T-helper 2 cell treated with Interferon-gamma antibody and Interleukin-4, amounts not matched to agents 5 μg/mL and 100 μg/mL, for 36 hours (primary cell): ENCODE measurements around the gene CITED4.
"Not testable (repeated sequence)": the region's sequence is repeated elsewhere in the genome, so short reads cannot be mapped to it uniquely, and the experiment has no call there.

Source experiments
- DNase-seq: peaks from one replicate; pipeline ENCODE4 v3.0.0; 2021; ENCODE audit warnings: low spot score
- H3K27ac Mint-ChIP-seq: one replicate; pipeline ENCODE4 v1.8.0; 2021; ENCODE audit warnings: mild to moderate bottlenecking, mixed read lengths
- H3K27me3 Mint-ChIP-seq: one replicate; pipeline ENCODE4 v1.8.0; 2021; ENCODE audit warnings: low read depth, mixed read lengths
- H3K36me3 Mint-ChIP-seq: one replicate; pipeline ENCODE4 v1.8.0; 2021; ENCODE audit warnings: low read depth, mixed read lengths
- H3K4me1 Mint-ChIP-seq: one replicate; pipeline ENCODE4 v1.8.0; 2021; ENCODE audit warnings: low read depth, mixed read lengths
- H3K4me3 Mint-ChIP-seq: one replicate; pipeline ENCODE4 v1.8.0; 2022; ENCODE audit warnings: mild to moderate bottlenecking, moderate library complexity, mixed read lengths
- H3K9me3 Mint-ChIP-seq: one replicate; pipeline ENCODE4 v1.8.0; 2021; ENCODE audit warnings: mixed read lengths

The CITED4 gene

DNA sequence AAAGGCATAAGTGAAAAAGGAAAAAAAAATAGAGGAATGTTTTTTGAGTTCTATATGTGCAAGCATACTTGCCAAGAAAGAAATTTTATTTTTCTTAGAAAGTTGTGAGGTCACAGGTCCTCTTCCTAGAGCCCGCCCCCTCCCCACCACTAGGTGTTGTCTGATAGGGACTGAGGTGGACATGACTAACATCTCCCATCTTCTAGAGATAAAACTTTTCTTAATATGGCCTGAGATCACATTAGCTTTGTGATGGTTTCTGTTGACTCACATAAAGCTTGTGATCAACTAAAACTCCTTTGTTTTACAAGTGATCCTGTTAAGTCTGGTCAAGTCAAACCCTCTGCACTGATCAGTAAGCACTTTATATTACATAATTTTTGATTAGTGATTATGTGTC, 33.4 kb upstream of the CITED4 start:
- peaks cover 2% of the 10 kb centered on the region for H3K27me3 Mint-ChIP-seq
- H3K4me1 Mint-ChIP-seq: no peaks in the 10 kb centered on the region
- H3K27ac Mint-ChIP-seq: no peak overlapping the region
- DNase-seq: peak; percentile 14
- peaks cover 25% of the 10 kb centered on the region for H3K9me3 Mint-ChIP-seq
- H3K4me3 Mint-ChIP-seq: no peak overlapping the region
- peaks cover 2% of the 10 kb centered on the region for H3K36me3 Mint-ChIP-seq

- not testable (repeated sequence) for H3K4me3 Mint-ChIP-seq, H3K27me3 Mint-ChIP-seq, H3K4me1 Mint-ChIP-seq, H3K27ac Mint-ChIP-seq, H3K36me3 Mint-ChIP-seq, DNase-seq
- peaks cover 25% of the 10 kb centered on the region for H3K9me3 Mint-ChIP-seq
Observed at GRCh38 chr1:40894858-40895257, 32.7 kb upstream of the CITED4 start.

DNA sequence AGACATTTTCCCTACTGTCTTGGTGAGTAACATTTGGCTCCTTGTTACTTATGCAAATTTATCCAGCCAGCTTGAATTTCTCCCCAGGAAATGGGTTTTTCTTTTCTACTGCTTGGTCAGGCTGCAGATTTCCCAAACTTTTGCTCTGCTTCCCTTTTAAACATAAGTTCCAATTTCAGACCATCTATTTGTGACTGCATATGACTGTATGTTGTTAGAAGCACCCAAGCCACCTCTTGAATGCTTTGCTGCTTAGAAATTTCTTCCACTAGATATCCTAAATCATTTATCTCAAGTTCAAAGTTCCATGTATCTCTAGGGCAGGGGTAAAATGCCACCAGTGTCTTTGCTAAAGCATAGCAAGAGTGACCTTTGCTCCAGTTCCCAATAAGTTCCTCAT, 32.3 kb upstream of the CITED4 start:
- H3K36me3 Mint-ChIP-seq: peaks cover 2% of the 10 kb centered on the region
- peaks cover 2% of the 10 kb centered on the region for H3K27me3 Mint-ChIP-seq
- peaks cover 25% of the 10 kb centered on the region for H3K9me3 Mint-ChIP-seq
- H3K4me3 Mint-ChIP-seq: no peak overlapping the region
- H3K27ac Mint-ChIP-seq: no peak overlapping the region
- H3K4me1 Mint-ChIP-seq: no peaks in the 10 kb centered on the region
- DNase-seq: no peak

DNA sequence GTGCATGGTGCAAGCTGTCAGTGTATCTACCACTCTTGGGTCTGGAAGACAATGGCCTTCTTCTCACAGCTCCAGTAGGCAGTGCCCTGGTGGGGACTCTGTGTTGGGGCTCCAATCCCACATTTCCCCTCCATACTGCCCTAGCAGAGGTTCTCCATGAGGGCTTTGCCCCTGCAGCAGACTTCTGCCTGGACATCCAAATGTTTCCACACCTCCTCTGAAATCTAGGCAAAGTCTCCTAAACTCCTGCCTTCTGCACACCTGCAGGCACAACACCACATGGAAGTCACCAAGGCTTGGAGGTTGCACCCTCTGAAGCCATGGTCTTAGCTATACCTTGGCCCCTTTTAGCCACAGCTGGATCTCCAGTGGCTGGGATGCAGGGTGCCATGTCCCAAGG, 31.8 kb upstream of the CITED4 start:
- H3K9me3 Mint-ChIP-seq: peaks cover 25% of the 10 kb centered on the region
- H3K4me3 Mint-ChIP-seq: no peak overlapping the region
- peaks cover 2% of the 10 kb centered on the region for H3K36me3 Mint-ChIP-seq
- H3K4me1 Mint-ChIP-seq: no peaks in the 10 kb centered on the region
- peaks cover 6% of the 10 kb centered on the region for H3K27me3 Mint-ChIP-seq
- H3K27ac Mint-ChIP-seq: no peak overlapping the region
- no peak for DNase-seq

DNA sequence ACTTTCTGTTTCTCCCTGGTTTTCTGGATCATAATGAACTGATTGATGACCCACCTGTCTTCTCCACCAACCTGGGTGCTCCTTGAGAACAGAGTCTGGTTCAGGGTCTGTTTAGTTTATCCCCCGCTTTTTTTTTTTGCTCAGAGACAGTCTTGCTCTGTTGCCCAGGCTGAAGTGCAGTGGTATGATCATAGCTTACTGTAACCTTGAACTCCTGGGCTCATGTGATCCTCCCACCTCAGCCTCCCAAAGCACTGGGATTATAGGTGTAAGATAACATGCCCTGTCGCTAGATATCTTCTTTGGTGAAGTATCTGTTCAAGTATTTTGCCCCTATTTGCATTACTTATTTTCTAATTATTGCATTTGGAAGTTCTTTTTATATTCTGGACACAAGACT, 30.2 kb upstream of the CITED4 start:
- Mint-ChIP-seq H3K27me3 (peaks cover 17% of the 10 kb centered on the region), H3K4me3 (no peak overlapping the region), H3K36me3 (peaks cover 2% of the 10 kb centered on the region), H3K9me3 (peaks cover 25% of the 10 kb centered on the region), H3K27ac (no peak overlapping the region), H3K4me1 (no peaks in the 10 kb centered on the region)
- DNase-seq: no peak

DNA sequence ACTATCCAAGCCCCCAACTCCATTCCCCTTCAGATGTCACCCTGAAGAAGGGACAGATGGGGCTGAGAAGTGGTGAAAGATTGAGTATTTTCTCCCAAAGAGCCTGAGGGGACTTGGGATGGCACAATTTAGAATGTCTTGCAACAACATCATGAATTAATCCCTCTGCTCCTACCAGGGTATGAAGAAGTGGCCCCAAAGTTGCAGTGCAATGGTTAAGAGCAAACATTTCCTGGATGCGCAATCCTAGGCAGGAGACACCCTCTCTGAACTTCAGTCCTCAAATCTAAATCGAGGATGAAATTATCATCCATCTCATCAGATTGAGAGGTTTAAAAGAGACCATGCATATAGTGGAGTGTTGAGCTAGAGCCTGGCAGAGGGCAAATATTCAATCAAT, 28.6 kb upstream of the CITED4 start:
- no peak for DNase-seq
- H3K36me3 Mint-ChIP-seq: peaks cover 2% of the 10 kb centered on the region
- peaks cover 25% of the 10 kb centered on the region for H3K9me3 Mint-ChIP-seq
- no peak overlapping the region for H3K27ac Mint-ChIP-seq
- no peaks in the 10 kb centered on the region for H3K4me1 Mint-ChIP-seq
- no peak overlapping the region for H3K4me3 Mint-ChIP-seq
- H3K27me3 Mint-ChIP-seq: peaks cover 31% of the 10 kb centered on the region

- peaks cover 4% of the 10 kb centered on the region for H3K4me1 Mint-ChIP-seq
- H3K27me3 Mint-ChIP-seq: peaks cover 53% of the 10 kb centered on the region
- H3K9me3 Mint-ChIP-seq: no peaks in the 10 kb centered on the region
- no peak for DNase-seq
- H3K4me3 Mint-ChIP-seq: no peak overlapping the region
- no peaks in the 10 kb centered on the region for H3K36me3 Mint-ChIP-seq
- H3K27ac Mint-ChIP-seq: no peak overlapping the region
Observed at GRCh38 chr1:40887652-40888051, 25.5 kb upstream of the CITED4 start.

GRCh38 chr1:40887012-40887378, 24.8 kb upstream of the CITED4 start:
- no peaks in the 10 kb centered on the region for H3K36me3 Mint-ChIP-seq
- H3K4me1 Mint-ChIP-seq: peaks cover 4% of the 10 kb centered on the region
- no peak overlapping the region for H3K4me3 Mint-ChIP-seq
- peaks cover 59% of the 10 kb centered on the region for H3K27me3 Mint-ChIP-seq
- no peak overlapping the region for H3K27ac Mint-ChIP-seq
- DNase-seq: no peak
- no peaks in the 10 kb centered on the region for H3K9me3 Mint-ChIP-seq

- DNase-seq: no peak
- peaks cover 58% of the 10 kb centered on the region for H3K27me3 Mint-ChIP-seq
- no peak overlapping the region for H3K4me3 Mint-ChIP-seq
- no peaks in the 10 kb centered on the region for H3K9me3 Mint-ChIP-seq
- H3K4me1 Mint-ChIP-seq: peaks cover 4% of the 10 kb centered on the region
- no peak overlapping the region for H3K27ac Mint-ChIP-seq
- no peaks in the 10 kb centered on the region for H3K36me3 Mint-ChIP-seq
Observed at GRCh38 chr1:40886318-40887011, 24.3 kb upstream of the CITED4 start.

DNA sequence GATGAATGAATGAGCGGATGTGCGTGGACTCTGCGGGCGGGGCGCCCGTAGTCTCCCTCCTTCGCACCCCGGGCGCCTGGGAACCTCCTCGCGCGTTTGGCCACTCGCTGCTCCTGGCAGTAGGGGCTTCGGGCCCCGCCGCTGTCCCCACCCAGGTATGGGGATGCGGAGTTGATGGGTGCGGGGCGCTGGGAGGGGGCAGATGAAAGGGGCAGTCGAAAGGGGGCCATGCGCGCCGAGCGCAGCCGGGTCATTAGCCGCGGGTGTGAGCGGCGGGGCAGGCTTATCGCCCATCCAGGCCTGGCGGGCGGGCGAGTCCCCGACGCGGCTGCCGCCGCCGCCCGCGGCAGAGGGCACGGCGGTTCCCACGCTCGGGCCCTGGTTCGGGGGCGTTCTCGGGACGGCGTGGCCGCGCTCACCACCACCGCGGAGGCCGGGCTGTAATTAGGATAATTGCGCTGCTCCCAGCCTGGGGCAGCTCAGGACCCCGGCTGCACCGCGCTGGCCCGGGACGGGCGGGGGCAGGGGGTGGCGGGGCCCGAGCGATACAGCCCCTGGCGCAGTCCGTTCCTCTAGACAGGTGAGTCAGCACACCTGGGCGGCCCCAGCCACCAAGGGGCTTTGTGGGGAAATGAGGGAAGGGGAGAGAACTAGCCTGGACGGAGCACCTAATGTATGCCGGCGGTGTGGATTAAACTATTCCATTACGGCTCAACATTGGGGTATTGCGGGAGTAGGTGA, 22.1 kb upstream of the CITED4 start:
- DNase-seq: no peak
- Mint-ChIP-seq H3K9me3 (no peaks in the 10 kb centered on the region), H3K4me3 (peak overlapping the region; percentile 41), H3K27me3 (peaks cover 59% of the 10 kb centered on the region), H3K36me3 (no peaks in the 10 kb centered on the region), H3K27ac (no peak overlapping the region), H3K4me1 (peaks cover 4% of the 10 kb centered on the region)

- Mint-ChIP-seq H3K36me3 (peaks cover 8% of the 10 kb centered on the region), H3K4me1 (peaks cover 14% of the 10 kb centered on the region), H3K27me3 (peaks cover 32% of the 10 kb centered on the region), H3K9me3 (peaks cover 11% of the 10 kb centered on the region), H3K27ac (no peak overlapping the region), H3K4me3 (no peak overlapping the region)
- no peak for DNase-seq
Observed at GRCh38 chr1:40880813-40881549, 18.8 kb upstream of the CITED4 start.

GRCh38 chr1:40879482-40880175, 17.5 kb upstream of the CITED4 start:
- H3K9me3 Mint-ChIP-seq: peaks cover 15% of the 10 kb centered on the region
- peaks cover 12% of the 10 kb centered on the region for H3K36me3 Mint-ChIP-seq
- peaks cover 24% of the 10 kb centered on the region for H3K4me1 Mint-ChIP-seq
- peaks cover 20% of the 10 kb centered on the region for H3K27me3 Mint-ChIP-seq
- no peak overlapping the region for H3K27ac Mint-ChIP-seq
- no peak for DNase-seq
- H3K4me3 Mint-ChIP-seq: no peak overlapping the region

DNA sequence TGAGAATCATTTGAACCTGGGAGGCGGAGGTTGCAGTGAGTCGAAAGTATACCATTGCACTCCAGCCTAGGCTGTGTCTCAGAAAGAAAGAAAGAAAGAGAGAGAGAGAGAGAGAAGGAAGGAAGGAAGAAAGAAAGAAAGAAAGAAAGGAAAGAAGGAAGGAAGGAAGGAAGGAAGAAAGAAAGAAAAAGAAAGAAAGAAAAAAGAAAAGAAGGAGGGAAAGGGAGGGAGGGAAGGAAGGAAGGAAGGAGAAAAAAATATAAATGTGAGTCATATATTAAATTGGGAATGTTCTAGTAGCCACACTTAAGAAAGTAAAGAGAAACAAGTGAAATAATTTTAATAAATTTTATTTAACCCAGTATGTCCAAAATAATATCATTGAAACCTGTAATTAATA, 16.7 kb upstream of the CITED4 start:
- Mint-ChIP-seq H3K4me3 (no peak overlapping the region), H3K36me3 (peaks cover 12% of the 10 kb centered on the region), H3K27ac (no peak overlapping the region), H3K27me3 (peaks cover 17% of the 10 kb centered on the region), H3K4me1 (peaks cover 23% of the 10 kb centered on the region), H3K9me3 (peaks cover 15% of the 10 kb centered on the region)
- DNase-seq: no peak

- Mint-ChIP-seq H3K4me3 (no peak overlapping the region), H3K9me3 (peaks cover 15% of the 10 kb centered on the region), H3K27me3 (peaks cover 9% of the 10 kb centered on the region), H3K27ac (no peak overlapping the region), H3K36me3 (peaks cover 12% of the 10 kb centered on the region), H3K4me1 (peaks cover 28% of the 10 kb centered on the region)
- no peak for DNase-seq
Observed at GRCh38 chr1:40877698-40878097, 15.5 kb upstream of the CITED4 start.
